Measurements from ENCODE around the gene NUDT2.
"Not testable (repeated sequence)": the region's sequence is repeated elsewhere in the genome, so short reads cannot be mapped to it uniquely, and the experiment has no call there.

NUDT2 gene

DNA sequence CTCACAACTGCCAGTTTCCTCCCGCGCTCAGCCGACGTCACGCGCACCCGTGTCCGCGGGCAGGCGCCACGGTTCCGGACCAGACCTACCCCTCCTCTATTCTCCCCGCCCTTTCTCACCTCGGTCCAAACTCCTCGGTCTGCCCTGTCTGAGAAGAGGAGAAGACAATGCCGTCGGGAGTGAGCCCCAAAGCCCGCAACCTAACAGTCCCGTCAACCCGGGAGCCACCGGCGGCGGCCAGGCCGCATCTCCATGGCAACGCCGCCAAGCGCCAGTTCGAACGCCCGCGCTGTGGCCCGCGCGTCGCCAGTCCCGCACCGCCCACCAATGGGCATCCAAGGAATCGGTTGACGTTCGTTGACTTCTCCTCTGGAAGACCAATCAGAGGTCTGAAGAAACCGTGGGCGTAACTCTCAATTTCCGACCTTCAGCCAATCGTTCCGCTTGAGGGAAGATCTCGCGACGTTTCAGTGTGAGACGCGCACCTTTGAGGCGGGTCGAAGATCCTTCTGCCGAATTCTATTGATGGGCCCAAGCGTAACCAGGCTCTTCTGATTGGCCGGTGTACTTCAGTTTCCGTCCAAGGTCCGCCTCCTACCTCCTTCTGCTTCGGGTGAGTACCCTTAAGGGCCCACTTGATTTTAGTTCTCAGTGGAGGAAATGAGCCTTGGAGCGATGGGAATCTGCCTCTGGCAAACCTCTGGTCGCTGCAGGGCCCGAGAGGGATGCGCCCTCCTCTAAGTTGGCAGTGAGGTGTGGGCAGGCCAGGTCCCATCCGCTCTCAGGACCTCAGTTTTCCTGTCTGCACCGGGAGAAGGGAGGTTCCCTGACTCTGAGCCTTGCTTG, at the start of gene NUDT2, which contains the start of gene KIF24:
NUDT2 (plus strand) TSS at position 583 of the 846 bp plus-strand sequence. CDS start 9,471 bp downstream, outside the sequence.
KIF24 (minus strand) TSS at position 282 of the 846 bp plus-strand sequence. CDS start 17,922 bp downstream, outside the sequence.
- H3K27me3 ChIP-seq (ENCODE audit: insufficient read depth, low read length), result no peaks in the 10 kb centered on the region
- no peaks in the 10 kb centered on the region for H3K36me3 ChIP-seq (ENCODE audit: insufficient read depth, low read length)
- peak within 1 kb of the TSS; percentile 89 for H3K4me3 ChIP-seq (ENCODE audit: low read depth, low read length)
- H3K27ac ChIP-seq (ENCODE audit: low read depth, low read length), result peak within 1 kb of the TSS; percentile 83
- H3K4me1 ChIP-seq (ENCODE audit: control insufficient read depth, insufficient read depth, low read length, unreplicated experiment), result peaks cover 26% of the 10 kb centered on the region
- peak within 1 kb of the TSS; percentile 89 for H2AFZ ChIP-seq (ENCODE audit: low read length, unreplicated experiment)
- H3K79me2 ChIP-seq (ENCODE audit: control insufficient read depth, insufficient read depth, low read length, unreplicated experiment), result peaks cover 56% of the 10 kb centered on the region

DNA sequence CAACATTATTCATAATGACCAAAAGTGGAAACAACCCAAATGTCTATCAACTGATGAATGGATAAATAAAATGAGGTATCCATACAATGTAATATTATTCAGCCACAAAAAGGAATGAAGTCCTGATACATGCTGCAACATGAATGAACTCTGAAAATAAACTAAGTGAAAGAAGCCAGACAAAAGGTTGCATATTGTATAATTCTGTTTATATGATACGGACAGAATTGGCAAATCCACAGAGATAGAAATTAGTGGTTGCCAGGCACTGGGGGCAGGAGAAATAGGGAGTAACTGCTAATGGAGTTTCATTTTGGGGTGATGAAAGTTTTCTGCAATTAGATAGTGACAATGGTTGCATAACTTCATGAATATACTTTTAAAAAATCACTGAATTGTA, 47.3 kb upstream of the NUDT2 start:
- H3K4me1 ChIP-seq (ENCODE audit: control insufficient read depth, insufficient read depth, low read length, unreplicated experiment), result no peaks in the 10 kb centered on the region
- no peaks in the 10 kb centered on the region for H3K79me2 ChIP-seq (ENCODE audit: control insufficient read depth, insufficient read depth, low read length, unreplicated experiment)
- H3K27ac ChIP-seq (ENCODE audit: low read depth, low read length), result no peak overlapping the region
- no peak overlapping the region for H3K4me3 ChIP-seq (ENCODE audit: low read depth, low read length)
- no peak overlapping the region for H2AFZ ChIP-seq (ENCODE audit: low read length, unreplicated experiment)
- no peaks in the 10 kb centered on the region for H3K36me3 ChIP-seq (ENCODE audit: insufficient read depth, low read length)
- no peaks in the 10 kb centered on the region for H3K27me3 ChIP-seq (ENCODE audit: insufficient read depth, low read length)

DNA sequence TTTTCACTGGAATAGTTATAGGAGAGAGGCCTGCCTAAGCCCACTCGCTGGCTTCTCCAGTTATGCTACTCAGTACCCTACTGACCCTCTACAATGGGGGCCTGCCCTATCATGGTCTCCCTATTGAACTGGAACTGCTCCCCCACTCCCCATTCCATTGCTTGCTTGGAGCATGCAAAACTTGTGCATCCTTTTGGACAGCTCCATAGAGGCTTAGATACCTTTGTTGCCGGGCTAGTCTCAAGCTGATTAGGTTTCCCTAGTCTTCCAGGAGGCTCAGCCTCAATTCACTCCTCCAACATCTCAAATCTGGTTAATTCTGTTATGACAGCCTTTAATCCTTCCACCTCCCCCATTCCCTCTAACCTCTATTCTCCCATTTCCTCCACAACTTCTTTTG, 40.2 kb upstream of the NUDT2 start:
- Histone ChIP-seq H2AFZ (ENCODE audit: low read length, unreplicated experiment) (no peak overlapping the region), H3K27ac (ENCODE audit: low read depth, low read length) (no peak overlapping the region), H3K27me3 (ENCODE audit: insufficient read depth, low read length) (no peaks in the 10 kb centered on the region), H3K79me2 (ENCODE audit: control insufficient read depth, insufficient read depth, low read length, unreplicated experiment) (no peaks in the 10 kb centered on the region), H3K4me3 (ENCODE audit: low read depth, low read length) (no peak overlapping the region), H3K4me1 (ENCODE audit: control insufficient read depth, insufficient read depth, low read length, unreplicated experiment) (no peaks in the 10 kb centered on the region), H3K36me3 (ENCODE audit: insufficient read depth, low read length) (no peaks in the 10 kb centered on the region)

DNA sequence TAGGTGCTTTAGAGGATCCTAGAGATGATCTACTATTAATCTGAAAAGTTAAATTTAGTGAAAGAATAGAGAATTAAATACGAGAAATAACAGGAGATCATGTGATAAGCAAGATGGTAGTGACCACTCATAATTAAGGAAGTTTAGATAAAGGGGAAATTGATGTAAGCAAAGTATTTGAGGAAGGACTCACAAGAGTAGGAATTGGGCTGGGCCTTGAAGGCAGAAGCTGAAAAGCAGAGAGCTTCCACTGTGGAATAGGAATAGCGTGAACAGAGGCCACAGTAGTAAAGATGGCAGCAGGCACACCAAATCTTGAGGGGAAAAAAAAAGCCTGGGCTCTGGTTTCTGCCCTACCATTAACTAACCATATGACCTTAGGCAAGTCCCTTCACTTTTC, 38.3 kb upstream of the NUDT2 start:
- Histone ChIP-seq H3K27ac (ENCODE audit: low read depth, low read length) (no peak overlapping the region), H3K27me3 (ENCODE audit: insufficient read depth, low read length) (no peaks in the 10 kb centered on the region), H2AFZ (ENCODE audit: low read length, unreplicated experiment) (no peak overlapping the region), H3K79me2 (ENCODE audit: control insufficient read depth, insufficient read depth, low read length, unreplicated experiment) (no peaks in the 10 kb centered on the region), H3K4me3 (ENCODE audit: low read depth, low read length) (no peak overlapping the region), H3K36me3 (ENCODE audit: insufficient read depth, low read length) (no peaks in the 10 kb centered on the region), H3K4me1 (ENCODE audit: control insufficient read depth, insufficient read depth, low read length, unreplicated experiment) (no peaks in the 10 kb centered on the region)

DNA sequence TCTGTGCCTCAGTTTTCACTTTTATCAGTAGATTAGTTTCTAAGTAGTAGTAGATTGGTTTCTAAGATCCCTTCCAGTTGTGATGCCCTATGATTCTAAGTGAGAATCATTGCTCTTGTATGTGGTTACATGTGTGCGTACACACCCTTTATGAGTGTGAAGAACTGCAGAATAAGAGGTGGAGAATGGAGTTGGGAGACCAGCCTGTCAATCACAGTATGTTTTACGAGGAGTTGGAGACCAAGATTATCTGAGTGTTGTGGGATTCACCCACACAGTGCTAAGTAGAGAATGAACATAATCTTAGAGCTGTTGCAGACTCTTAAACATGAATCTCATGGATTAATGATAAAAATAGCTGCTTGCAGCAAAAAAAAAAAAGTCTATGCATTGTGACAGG, 37.9 kb upstream of the NUDT2 start:
- Histone ChIP-seq H3K4me1 (ENCODE audit: control insufficient read depth, insufficient read depth, low read length, unreplicated experiment) (no peaks in the 10 kb centered on the region), H3K79me2 (ENCODE audit: control insufficient read depth, insufficient read depth, low read length, unreplicated experiment) (no peaks in the 10 kb centered on the region), H3K27me3 (ENCODE audit: insufficient read depth, low read length) (no peaks in the 10 kb centered on the region), H3K4me3 (ENCODE audit: low read depth, low read length) (no peak overlapping the region), H3K27ac (ENCODE audit: low read depth, low read length) (no peak overlapping the region), H2AFZ (ENCODE audit: low read length, unreplicated experiment) (no peak overlapping the region), H3K36me3 (ENCODE audit: insufficient read depth, low read length) (no peaks in the 10 kb centered on the region)

DNA sequence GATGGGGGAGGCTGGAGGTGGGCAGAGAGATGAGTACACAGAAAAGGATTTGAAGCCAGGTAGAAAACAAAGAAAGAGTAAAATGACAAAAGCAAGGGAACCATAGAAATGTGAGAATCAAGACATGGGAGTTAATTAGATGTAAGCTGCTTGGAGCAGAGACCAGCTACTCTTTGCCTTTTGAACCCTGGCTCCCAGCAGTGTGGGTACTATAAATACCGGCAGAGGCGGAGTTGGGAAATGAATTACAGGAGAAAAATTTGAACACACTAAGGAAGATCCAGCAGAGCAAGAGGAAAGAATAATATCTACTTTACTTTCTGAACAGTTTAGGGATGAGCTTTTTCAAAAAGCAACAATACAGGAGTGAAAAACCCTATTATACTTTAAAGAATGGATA, 36.8 kb upstream of the NUDT2 start:
- H3K27ac ChIP-seq (ENCODE audit: low read depth, low read length), result no peak overlapping the region
- H3K36me3 ChIP-seq (ENCODE audit: insufficient read depth, low read length), result no peaks in the 10 kb centered on the region
- no peak overlapping the region for H3K4me3 ChIP-seq (ENCODE audit: low read depth, low read length)
- H2AFZ ChIP-seq (ENCODE audit: low read length, unreplicated experiment), result no peak overlapping the region
- H3K79me2 ChIP-seq (ENCODE audit: control insufficient read depth, insufficient read depth, low read length, unreplicated experiment), result no peaks in the 10 kb centered on the region
- H3K4me1 ChIP-seq (ENCODE audit: control insufficient read depth, insufficient read depth, low read length, unreplicated experiment), result no peaks in the 10 kb centered on the region
- no peaks in the 10 kb centered on the region for H3K27me3 ChIP-seq (ENCODE audit: insufficient read depth, low read length)

DNA sequence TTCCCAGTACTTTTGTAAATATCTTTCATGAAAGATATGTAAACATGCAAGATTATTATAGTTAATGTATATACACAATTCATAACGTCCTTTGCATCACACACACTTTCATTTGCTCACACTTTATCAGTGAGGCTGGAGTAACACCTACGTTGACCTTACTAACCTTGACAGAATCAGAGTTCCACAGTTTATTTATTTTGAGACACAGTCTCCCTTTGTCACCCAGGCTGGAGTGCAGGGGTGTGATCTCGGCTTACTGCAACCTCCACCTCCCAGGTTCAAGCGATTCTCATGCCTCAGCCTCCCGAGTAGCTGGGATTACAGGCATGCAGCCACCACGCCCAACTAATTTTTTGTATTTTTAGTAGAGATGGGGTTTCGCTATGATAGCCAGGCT, 28.3 kb upstream of the NUDT2 start:
- H3K4me3 ChIP-seq (ENCODE audit: low read depth, low read length); H2AFZ ChIP-seq (ENCODE audit: low read length, unreplicated experiment); H3K4me1 ChIP-seq (ENCODE audit: control insufficient read depth, insufficient read depth, low read length, unreplicated experiment); H3K27me3 ChIP-seq (ENCODE audit: insufficient read depth, low read length); H3K36me3 ChIP-seq (ENCODE audit: insufficient read depth, low read length); H3K79me2 ChIP-seq (ENCODE audit: control insufficient read depth, insufficient read depth, low read length, unreplicated experiment); H3K27ac ChIP-seq (ENCODE audit: low read depth, low read length): not testable (repeated sequence)

DNA sequence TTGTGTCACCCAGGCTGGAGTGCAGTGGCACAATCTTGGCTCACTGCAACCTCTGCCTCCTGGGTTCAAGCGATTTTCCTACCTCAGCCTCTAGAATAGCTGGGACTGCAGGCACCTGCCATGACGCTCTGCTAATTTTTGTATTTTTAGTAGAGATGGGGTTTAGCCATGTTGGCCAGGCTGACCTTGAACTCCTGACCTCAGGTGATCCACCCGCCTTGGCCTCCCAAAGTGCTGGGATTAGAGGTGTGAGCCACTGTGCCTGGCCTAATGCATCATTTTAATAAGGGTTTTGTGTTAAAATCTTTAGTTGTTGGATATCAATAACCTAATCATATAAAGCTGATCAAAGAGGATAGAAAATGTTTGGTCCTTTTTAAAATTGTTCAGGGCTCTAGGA, 21.1 kb upstream of the NUDT2 start:
- H3K27me3 ChIP-seq (ENCODE audit: insufficient read depth, low read length); H3K4me1 ChIP-seq (ENCODE audit: control insufficient read depth, insufficient read depth, low read length, unreplicated experiment); H2AFZ ChIP-seq (ENCODE audit: low read length, unreplicated experiment); H3K4me3 ChIP-seq (ENCODE audit: low read depth, low read length); H3K79me2 ChIP-seq (ENCODE audit: control insufficient read depth, insufficient read depth, low read length, unreplicated experiment); H3K27ac ChIP-seq (ENCODE audit: low read depth, low read length); H3K36me3 ChIP-seq (ENCODE audit: insufficient read depth, low read length): not testable (repeated sequence)

DNA sequence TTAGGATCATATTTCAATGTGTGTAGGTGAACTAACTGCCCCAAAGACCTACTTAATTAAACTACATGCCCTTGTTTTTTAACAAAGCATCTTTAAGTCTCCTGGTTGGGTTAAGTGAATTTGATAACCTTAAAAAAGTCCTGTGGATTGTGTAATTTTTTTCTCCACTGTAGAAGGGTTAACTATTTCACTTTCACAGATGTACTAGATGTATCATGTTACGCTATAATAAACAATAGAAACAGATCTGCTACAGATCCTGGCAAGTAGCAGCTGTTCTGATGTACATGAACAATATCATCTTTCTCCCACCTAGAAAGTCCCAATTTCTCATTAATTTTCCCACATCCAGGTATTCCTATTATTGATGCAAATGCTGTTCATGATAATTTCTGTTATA, 19.2 kb upstream of the NUDT2 start:
- H3K79me2 ChIP-seq (ENCODE audit: control insufficient read depth, insufficient read depth, low read length, unreplicated experiment), result peaks cover 3% of the 10 kb centered on the region
- H3K27me3 ChIP-seq (ENCODE audit: insufficient read depth, low read length), result no peaks in the 10 kb centered on the region
- H3K4me1 ChIP-seq (ENCODE audit: control insufficient read depth, insufficient read depth, low read length, unreplicated experiment), result peaks cover 7% of the 10 kb centered on the region
- H2AFZ ChIP-seq (ENCODE audit: low read length, unreplicated experiment), result no peak overlapping the region
- H3K36me3 ChIP-seq (ENCODE audit: insufficient read depth, low read length), result no peaks in the 10 kb centered on the region
- H3K4me3 ChIP-seq (ENCODE audit: low read depth, low read length), result no peak overlapping the region
- no peak overlapping the region for H3K27ac ChIP-seq (ENCODE audit: low read depth, low read length)

DNA sequence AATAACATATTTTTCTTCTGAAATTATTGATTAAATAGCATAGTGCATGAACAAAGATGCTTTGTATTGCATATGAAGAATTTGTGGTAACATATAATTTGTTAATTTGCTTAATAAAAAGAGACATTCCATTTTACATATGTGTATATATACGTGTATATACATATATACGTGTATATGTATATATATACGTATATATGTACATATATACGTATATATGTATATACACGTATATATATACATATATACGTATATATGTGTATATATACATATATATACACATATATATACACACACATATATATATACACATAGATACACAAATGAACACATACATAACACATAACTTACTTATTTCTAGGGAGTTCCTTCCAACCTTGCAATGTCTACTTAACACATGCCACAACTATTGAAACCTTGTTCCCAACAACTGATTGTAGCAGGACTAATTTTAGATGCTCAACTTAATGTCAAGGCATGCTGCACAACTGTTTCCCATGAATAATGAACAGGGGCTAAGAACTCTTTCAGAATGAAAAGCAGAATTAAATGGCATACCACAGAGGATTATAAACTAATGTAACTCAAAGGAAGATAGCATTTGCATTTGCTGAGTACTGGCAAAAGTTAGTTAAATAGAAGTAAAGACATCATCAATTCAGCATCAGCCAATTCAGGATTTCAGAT, 17.7 kb upstream of the NUDT2 start:
- no peak overlapping the region for H3K4me3 ChIP-seq (ENCODE audit: low read depth, low read length)
- no peaks in the 10 kb centered on the region for H3K27me3 ChIP-seq (ENCODE audit: insufficient read depth, low read length)
- H3K36me3 ChIP-seq (ENCODE audit: insufficient read depth, low read length), result no peaks in the 10 kb centered on the region
- peaks cover 7% of the 10 kb centered on the region for H3K4me1 ChIP-seq (ENCODE audit: control insufficient read depth, insufficient read depth, low read length, unreplicated experiment)
- no peak overlapping the region for H3K27ac ChIP-seq (ENCODE audit: low read depth, low read length)
- no peak overlapping the region for H2AFZ ChIP-seq (ENCODE audit: low read length, unreplicated experiment)
- peaks cover 3% of the 10 kb centered on the region for H3K79me2 ChIP-seq (ENCODE audit: control insufficient read depth, insufficient read depth, low read length, unreplicated experiment)

DNA sequence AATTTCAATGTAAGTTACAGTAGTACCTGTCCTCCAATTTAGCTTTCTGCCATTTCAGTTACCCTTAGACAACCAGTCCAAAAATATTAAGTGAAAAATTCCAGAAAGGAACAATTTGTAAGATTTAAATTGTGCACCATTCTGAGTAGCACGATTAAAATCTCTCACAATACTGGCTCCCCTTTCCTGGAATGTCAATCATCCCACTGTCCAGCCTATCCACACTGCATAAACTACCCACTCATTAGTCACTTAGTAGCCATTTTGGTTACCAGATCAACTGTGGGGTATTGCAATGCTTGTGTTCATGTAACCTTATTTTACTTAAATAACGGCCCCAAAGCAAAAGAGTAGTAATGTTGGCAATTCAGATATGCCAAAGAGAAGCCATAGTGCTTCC, 11.9 kb upstream of the NUDT2 start:
- no peaks in the 10 kb centered on the region for H3K36me3 ChIP-seq (ENCODE audit: insufficient read depth, low read length)
- H3K27me3 ChIP-seq (ENCODE audit: insufficient read depth, low read length), result no peaks in the 10 kb centered on the region
- H3K4me1 ChIP-seq (ENCODE audit: control insufficient read depth, insufficient read depth, low read length, unreplicated experiment), result peaks cover 1% of the 10 kb centered on the region
- no peak overlapping the region for H3K4me3 ChIP-seq (ENCODE audit: low read depth, low read length)
- H2AFZ ChIP-seq (ENCODE audit: low read length, unreplicated experiment), result no peak overlapping the region
- H3K79me2 ChIP-seq (ENCODE audit: control insufficient read depth, insufficient read depth, low read length, unreplicated experiment), result peaks cover 21% of the 10 kb centered on the region
- no peak overlapping the region for H3K27ac ChIP-seq (ENCODE audit: low read depth, low read length)
